A673 (cell line): ENCODE results near the gene TAB3.

Experiments used
- CTCF ChIP-seq: fragments of 300-800, 200-600 bp; sonication (generic); conservative IDR thresholded peaks from 2 replicates; pipeline ENCODE4 v1.5.1; 2017; ENCODE audit warnings: low read depth, mild to moderate bottlenecking, antibody characterized with exemption, low read length, moderate library complexity, mixed read lengths
- EZH2 ChIP-seq: fragments of 200-600 bp; sonication (generic); IDR thresholded peaks from 2 replicates; pipeline ENCODE4 v1.6.1; 2017; ENCODE audit warnings: borderline replicate concordance, low read depth, mild to moderate bottlenecking, mixed read lengths, antibody characterized with exemption, low read length; ENCODE audit not compliant: poor library complexity, severe bottlenecking

- no peak for TF ChIP-seq CTCF
- no peak for TF ChIP-seq EZH2
Measured at GRCh38 chrX:30816079-30816478, 73.0 kb downstream of the TAB3 start.
